GM12891 (cell line): Measurements from ENCODE around the gene PIM3.

ENCODE experiments used
- PAX5 ChIP-seq: IDR thresholded peaks from 2 replicates; pipeline ENCODE4 v1.6.1; 2011; ENCODE audit warnings: low read length, moderate library complexity, mild to moderate bottlenecking; ENCODE audit not compliant: insufficient read depth, severe bottlenecking
- POLR2A ChIP-seq: IDR thresholded peaks from 2 replicates; pipeline ENCODE4 v1.6.1; 2011; ENCODE audit warnings: low read depth, low read length, control low read depth
- POLR2AphosphoS5 ChIP-seq: IDR thresholded peaks from 2 replicates; pipeline ENCODE4 v1.6.1; 2011; ENCODE audit warnings: low read depth, low read length, control low read depth
- TAF1 ChIP-seq: IDR thresholded peaks from 2 replicates; pipeline ENCODE4 v1.6.1; 2011; ENCODE audit warnings: low read depth, low read length, control low read depth

- TF ChIP-seq POLR2A = no peak
- no peak for TF ChIP-seq POLR2AphosphoS5
- no peak for TF ChIP-seq TAF1
- no peak for TF ChIP-seq PAX5
These were observed 8.9 kb upstream of the PIM3 start for GRCh38 chr22:49951678-49951985.
